CD4-positive, alpha-beta T cell treated with Interferon gamma for 1 hour (primary cell): ENCODE results near the gene ZNF697.
"Not testable (repeated sequence)": the region's sequence is repeated elsewhere in the genome, so short reads cannot be mapped to it uniquely, and the experiment has no call there.

Experiments
- DNase-seq: peaks from one replicate; pipeline ENCODE4 v3.0.0-alpha.2; 2020

Gene ZNF697

GRCh38 chr1:119647734-119648619 is at the start of gene ZNF697:
Gene ZNF697, minus strand, starts transcription at chr1:119648266. Its CDS starts 22,166 bp downstream, at chr1:119626100.
- DNase-seq = peak; percentile 67

GRCh38 chr1:119697598-119697997 is 49.5 kb upstream of the ZNF697 start:
- DNase-seq = no peak

GRCh38 chr1:119696863-119697262 is 48.8 kb upstream of the ZNF697 start:
- not testable (repeated sequence) for DNase-seq

- no peak for DNase-seq
Measured at GRCh38 chr1:119689511-119689910, 41.4 kb upstream of the ZNF697 start.

- no peak for DNase-seq
Measured at GRCh38 chr1:119688810-119689209, 40.7 kb upstream of the ZNF697 start.

- no peak for DNase-seq
Measured at GRCh38 chr1:119687434-119688079, 39.5 kb upstream of the ZNF697 start.

- DNase-seq = no peak
Measured at GRCh38 chr1:119686661-119687060, 38.6 kb upstream of the ZNF697 start.

GRCh38 chr1:119683893-119684292 is 35.8 kb upstream of the ZNF697 start:
- no peak for DNase-seq

GRCh38 chr1:119682141-119682540 is 34.1 kb upstream of the ZNF697 start:
- DNase-seq = no peak

- no peak for DNase-seq
Measured at GRCh38 chr1:119681560-119681959, 33.5 kb upstream of the ZNF697 start.

GRCh38 chr1:119680723-119681122 is 32.7 kb upstream of the ZNF697 start:
- DNase-seq = no peak

- no peak for DNase-seq
Measured at GRCh38 chr1:119680193-119680592, 32.1 kb upstream of the ZNF697 start.

GRCh38 chr1:119679223-119679622 is 31.2 kb upstream of the ZNF697 start:
- DNase-seq = no peak

- DNase-seq = no peak
Measured at GRCh38 chr1:119676571-119677206, 28.6 kb upstream of the ZNF697 start.

- DNase-seq = peak; percentile 41
Measured at GRCh38 chr1:119675349-119676345, 27.6 kb upstream of the ZNF697 start.

GRCh38 chr1:119674835-119675289 is 26.8 kb upstream of the ZNF697 start:
- peak; percentile 30 for DNase-seq

- DNase-seq = no peak
Measured at GRCh38 chr1:119674111-119674526, 26.1 kb upstream of the ZNF697 start.

GRCh38 chr1:119673171-119673940 is 25.3 kb upstream of the ZNF697 start:
- DNase-seq = no peak

GRCh38 chr1:119670898-119671297 is 22.8 kb upstream of the ZNF697 start:
- DNase-seq = no peak

- DNase-seq = no peak
Measured at GRCh38 chr1:119667173-119667572, 19.1 kb upstream of the ZNF697 start.

GRCh38 chr1:119664067-119664466 is 16.0 kb upstream of the ZNF697 start:
- DNase-seq = no peak
